Panc1 (cell line): Measurements from ENCODE around the gene TRERF1.

Experiments used
- CTCF ChIP-seq: fragments of 450-650 bp; IDR thresholded peaks from 2 replicates; pipeline ENCODE4 v1.5.1; 2017; ENCODE audit warnings: mild to moderate bottlenecking
- POLR2AphosphoS5 ChIP-seq: IDR thresholded peaks from 2 replicates; pipeline ENCODE4 v1.6.1; 2012; ENCODE audit warnings: mild to moderate bottlenecking, low read depth, low read length, moderate library complexity
- REST ChIP-seq, 2 experiments: IDR thresholded peaks; 2 replicates each; pipeline ENCODE4 v1.6.1; 2011 to 2012; ENCODE audit warnings: low read depth in 2 of 2, control low read depth in 1 of 2, low read length in 1 of 2, mild to moderate bottlenecking in 1 of 2, moderate library complexity in 1 of 2; ENCODE audit not compliant: insufficient read depth in 1 of 2

GRCh38 chr6:42185597-42185996, 266.1 kb downstream of the TRERF1 start:
- no peak for TF ChIP-seq CTCF
- no peak for TF ChIP-seq POLR2AphosphoS5
- TF ChIP-seq REST (IDR thresholded peaks at IDR 0.05; ENCODE audit: insufficient read depth in 1 of 2, low read depth in 2 of 2, low read length in 1 of 2), result no peak
